ENCODE data around the gene DNAJC17. TPM values are rescaled to one million over a fixed set of nuclear protein-coding genes. Genes with fewer than 3 reads are reported as not detected.

The DNAJC17 gene
- total and polyA plus RNA-seq, 2 of the 13 experiments (the other 11 are each of a cell fraction or from before 2014, with no cell fraction given): 22.2 to 26.5 TPM

DNA sequence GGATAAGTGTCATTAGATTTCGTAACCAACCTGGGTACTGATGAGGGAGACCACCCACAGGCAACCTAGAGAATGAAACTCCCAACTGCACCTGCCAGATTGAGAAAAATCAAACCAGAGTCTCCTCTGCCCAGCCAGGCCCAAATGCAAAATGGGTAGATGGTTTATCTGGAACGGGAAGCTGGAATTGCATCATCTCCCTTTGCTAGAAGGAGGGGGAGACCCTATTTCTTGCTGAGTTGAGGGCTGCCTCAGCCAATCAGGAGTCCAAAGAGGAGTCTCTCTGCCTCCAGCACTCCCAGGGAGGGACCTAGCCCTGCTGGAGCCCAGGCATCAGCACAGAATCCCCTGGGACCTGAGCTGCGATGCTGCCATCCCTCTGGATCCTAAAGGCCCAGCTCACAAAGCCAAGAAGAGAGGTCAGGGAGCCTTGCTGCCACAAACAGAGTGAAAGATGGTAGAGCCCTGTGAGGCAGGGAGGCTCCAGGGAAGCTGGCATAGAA lies 60.3 kb downstream of the DNAJC17 start:
- no peak overlapping the region for H3K27ac ChIP-seq (ENCODE audit: extremely low read length, insufficient read depth, low read length)
- no peak for TF ChIP-seq MAZ (IDR thresholded peaks at IDR 0.05; ENCODE audit: borderline replicate concordance, low read depth, low read length)
- no peak for TF ChIP-seq MAZ (CRISPR knock-in tag; IDR thresholded peaks at IDR 0.05; ENCODE audit: low read depth)
- TF ChIP-seq, protein P1, sequence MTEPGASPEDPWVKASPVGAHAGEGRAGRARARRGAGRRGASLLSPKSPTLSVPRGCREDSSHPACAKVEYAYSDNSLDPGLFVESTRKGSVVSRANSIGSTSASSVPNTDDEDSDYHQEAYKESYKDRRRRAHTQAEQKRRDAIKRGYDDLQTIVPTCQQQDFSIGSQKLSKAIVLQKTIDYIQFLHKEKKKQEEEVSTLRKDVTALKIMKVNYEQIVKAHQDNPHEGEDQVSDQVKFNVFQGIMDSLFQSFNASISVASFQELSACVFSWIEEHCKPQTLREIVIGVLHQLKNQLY (CRISPR knock-in tag; IDR thresholded peaks at IDR 0.05): no peak
- no peak for TF ChIP-seq MTF2 (CRISPR knock-in tag; IDR thresholded peaks at IDR 0.05; ENCODE audit: borderline replicate concordance)
- no peak for TF ChIP-seq ZC3H4 (CRISPR knock-in tag; IDR thresholded peaks at IDR 0.05; ENCODE audit: borderline replicate concordance)
- no peak for TF ChIP-seq ZNF382 (CRISPR knock-in tag; IDR thresholded peaks at IDR 0.05; ENCODE audit: borderline replicate concordance)
- TF ChIP-seq CENPX (CRISPR knock-in tag; IDR thresholded peaks at IDR 0.05): no peak
- TF ChIP-seq, protein P2, sequence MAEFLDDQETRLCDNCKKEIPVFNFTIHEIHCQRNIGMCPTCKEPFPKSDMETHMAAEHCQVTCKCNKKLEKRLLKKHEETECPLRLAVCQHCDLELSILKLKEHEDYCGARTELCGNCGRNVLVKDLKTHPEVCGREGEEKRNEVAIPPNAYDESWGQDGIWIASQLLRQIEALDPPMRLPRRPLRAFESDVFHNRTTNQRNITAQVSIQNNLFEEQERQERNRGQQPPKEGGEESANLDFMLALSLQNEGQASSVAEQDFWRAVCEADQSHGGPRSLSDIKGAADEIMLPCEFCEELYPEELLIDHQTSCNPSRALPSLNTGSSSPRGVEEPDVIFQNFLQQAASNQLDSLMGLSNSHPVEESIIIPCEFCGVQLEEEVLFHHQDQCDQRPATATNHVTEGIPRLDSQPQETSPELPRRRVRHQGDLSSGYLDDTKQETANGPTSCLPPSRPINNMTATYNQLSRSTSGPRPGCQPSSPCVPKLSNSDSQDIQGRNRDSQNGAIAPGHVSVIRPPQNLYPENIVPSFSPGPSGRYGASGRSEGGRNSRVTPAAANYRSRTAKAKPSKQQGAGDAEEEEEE (CRISPR knock-in tag; IDR thresholded peaks at IDR 0.05; ENCODE audit: borderline replicate concordance): no peak
- TF ChIP-seq FLYWCH1 (CRISPR knock-in tag; IDR thresholded peaks at IDR 0.05): no peak
- no peak for TF ChIP-seq ADNP (CRISPR knock-in tag; IDR thresholded peaks at IDR 0.05)
- H3K36me3 ChIP-seq (replicated peaks in 1 of 2; ENCODE audit: control insufficient read depth in 1 of 2, insufficient read depth in 2 of 2, low read length in 2 of 2): peaks cover 13 to 72% of the 10 kb centered on the region in 2 experiments
- peaks cover 8% of the 10 kb centered on the region for H3K79me2 ChIP-seq (ENCODE audit: insufficient read depth, low read length)
- H3K9ac ChIP-seq (ENCODE audit: insufficient read depth, low read depth, low read length): no peak overlapping the region
- H2AFZ ChIP-seq (ENCODE audit: low read length): no peak overlapping the region
- H3K4me1 ChIP-seq (ENCODE audit: insufficient read depth, low read length): peaks cover 9% of the 10 kb centered on the region; the same call in 1 of the 2 replicates
- H4K20me1 ChIP-seq (ENCODE audit: insufficient read depth, low read length): no peaks in the 10 kb centered on the region
- 94% methylated on average over 3 of the region's 3 CpGs for WGBS (ENCODE audit: low lambda C conversion rate)
- BruUV-seq (replicated peaks): no TSS peak
- in situ Hi-C loops (cut with HindIII; ENCODE audit: extremely low pct_ligation_motif_present, low pct_unique_long_range_greater_than_20kb) (no loop called here), intact Hi-C loops (cut with micrococcal nuclease; ENCODE audit: unreplicated experiment) (loop anchor here (1.0 to 5.0 kb wide), 2 partner anchors 35 to 145 kb away; partner anchors contain the start of gene VPS18)
- ATAC-seq: no peak
- FAIRE-seq: no peak
- no peak overlapping the region for H3K4me2 ChIP-seq (ENCODE audit: low read depth, low read length)
- no peaks in the 10 kb centered on the region for H3K9me3 ChIP-seq (ENCODE audit: low read length)
- H3K4me3 ChIP-seq (replicated peaks in 1 of 3; ENCODE audit: insufficient read depth in 1 of 3, low read depth in 2 of 3, low read length in 3 of 3): no peak overlapping the region
- ChIA-PET CTCF (ENCODE audit: low intra/inter-chr PET ratio, low total read pairs) (interaction anchor here (2.1 kb wide), 1 partner anchor 35 kb away, joined by 28 read pairs; no protein-coding TSS in a partner anchor), POLR2A (interaction anchor here (0.6 to 1.3 kb wide), 3 partner anchors 15 to 147 kb away, joined by 3 to 6 read pairs (median 3); partner anchors contain the start of genes GCHFR and VPS18)
- no peak for DNase-seq (ENCODE audit: low spot score)
- H3K27me3 ChIP-seq (ENCODE audit: control insufficient read depth in 1 of 2, insufficient read depth in 2 of 2, low read length in 2 of 2): no peaks in the 10 kb centered on the region

Data from HepG2 (cell line).